SU-DHL-6 (cell line): ENCODE measurements around the gene IL17RC.

Experiments used
- EZH2phosphoT487 ChIP-seq: fragments of 200-600 bp; sonication (generic), shearing (Covaris generic); conservative IDR thresholded peaks from 2 replicates; pipeline ENCODE4 v1.6.1; 2018; ENCODE audit warnings: mild to moderate bottlenecking, antibody characterized with exemption, low read length, moderate library complexity, mixed read lengths
- TF ChIP-seq, protein P1 (sequence below): fragments of 200-600 bp; sonication (generic); IDR thresholded peaks from one replicate; pipeline ENCODE4 v1.5.1; 2017; ENCODE audit warnings: antibody characterized with exemption, mild to moderate bottlenecking, low read length, moderate library complexity; ENCODE audit not compliant: insufficient read depth, poor library complexity, severe bottlenecking

- TF ChIP-seq, protein P1, sequence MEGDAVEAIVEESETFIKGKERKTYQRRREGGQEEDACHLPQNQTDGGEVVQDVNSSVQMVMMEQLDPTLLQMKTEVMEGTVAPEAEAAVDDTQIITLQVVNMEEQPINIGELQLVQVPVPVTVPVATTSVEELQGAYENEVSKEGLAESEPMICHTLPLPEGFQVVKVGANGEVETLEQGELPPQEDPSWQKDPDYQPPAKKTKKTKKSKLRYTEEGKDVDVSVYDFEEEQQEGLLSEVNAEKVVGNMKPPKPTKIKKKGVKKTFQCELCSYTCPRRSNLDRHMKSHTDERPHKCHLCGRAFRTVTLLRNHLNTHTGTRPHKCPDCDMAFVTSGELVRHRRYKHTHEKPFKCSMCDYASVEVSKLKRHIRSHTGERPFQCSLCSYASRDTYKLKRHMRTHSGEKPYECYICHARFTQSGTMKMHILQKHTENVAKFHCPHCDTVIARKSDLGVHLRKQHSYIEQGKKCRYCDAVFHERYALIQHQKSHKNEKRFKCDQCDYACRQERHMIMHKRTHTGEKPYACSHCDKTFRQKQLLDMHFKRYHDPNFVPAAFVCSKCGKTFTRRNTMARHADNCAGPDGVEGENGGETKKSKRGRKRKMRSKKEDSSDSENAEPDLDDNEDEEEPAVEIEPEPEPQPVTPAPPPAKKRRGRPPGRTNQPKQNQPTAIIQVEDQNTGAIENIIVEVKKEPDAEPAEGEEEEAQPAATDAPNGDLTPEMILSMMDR, result peak; percentile 65
- no peak for TF ChIP-seq EZH2phosphoT487
These were observed 16.1 kb downstream of the IL17RC start for GRCh38 chr3:9932843-9933560.
